Measurements from ENCODE around the gene RPN2.

The RPN2 gene

DNA sequence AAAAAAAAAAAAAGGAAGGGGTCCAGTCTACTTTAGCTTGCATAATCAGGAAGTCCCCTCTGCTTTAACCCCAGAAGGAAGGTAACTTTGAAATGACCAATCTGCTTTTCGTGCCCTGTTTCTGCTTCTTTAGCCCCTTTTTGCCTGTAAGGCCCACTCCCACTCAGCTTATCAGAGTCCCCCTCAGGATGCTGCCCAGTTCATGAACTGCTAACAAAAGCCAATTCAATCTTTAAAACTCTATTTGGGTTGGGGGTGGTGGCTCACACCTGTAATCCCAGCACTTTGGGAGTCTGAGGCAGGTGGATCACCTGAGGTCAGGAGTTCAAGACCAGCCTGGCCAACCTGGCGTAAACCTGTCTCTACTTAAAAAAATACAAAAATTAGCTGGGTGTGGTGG lies 70.2 kb downstream of the RPN2 start:
- TF ChIP-seq, protein P1, sequence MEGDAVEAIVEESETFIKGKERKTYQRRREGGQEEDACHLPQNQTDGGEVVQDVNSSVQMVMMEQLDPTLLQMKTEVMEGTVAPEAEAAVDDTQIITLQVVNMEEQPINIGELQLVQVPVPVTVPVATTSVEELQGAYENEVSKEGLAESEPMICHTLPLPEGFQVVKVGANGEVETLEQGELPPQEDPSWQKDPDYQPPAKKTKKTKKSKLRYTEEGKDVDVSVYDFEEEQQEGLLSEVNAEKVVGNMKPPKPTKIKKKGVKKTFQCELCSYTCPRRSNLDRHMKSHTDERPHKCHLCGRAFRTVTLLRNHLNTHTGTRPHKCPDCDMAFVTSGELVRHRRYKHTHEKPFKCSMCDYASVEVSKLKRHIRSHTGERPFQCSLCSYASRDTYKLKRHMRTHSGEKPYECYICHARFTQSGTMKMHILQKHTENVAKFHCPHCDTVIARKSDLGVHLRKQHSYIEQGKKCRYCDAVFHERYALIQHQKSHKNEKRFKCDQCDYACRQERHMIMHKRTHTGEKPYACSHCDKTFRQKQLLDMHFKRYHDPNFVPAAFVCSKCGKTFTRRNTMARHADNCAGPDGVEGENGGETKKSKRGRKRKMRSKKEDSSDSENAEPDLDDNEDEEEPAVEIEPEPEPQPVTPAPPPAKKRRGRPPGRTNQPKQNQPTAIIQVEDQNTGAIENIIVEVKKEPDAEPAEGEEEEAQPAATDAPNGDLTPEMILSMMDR (IDR thresholded peaks at IDR 0.05; ENCODE audit: borderline replicate concordance, control extremely low read depth, extremely low read depth, insufficient read depth, missing control alignments): no peak

DNA sequence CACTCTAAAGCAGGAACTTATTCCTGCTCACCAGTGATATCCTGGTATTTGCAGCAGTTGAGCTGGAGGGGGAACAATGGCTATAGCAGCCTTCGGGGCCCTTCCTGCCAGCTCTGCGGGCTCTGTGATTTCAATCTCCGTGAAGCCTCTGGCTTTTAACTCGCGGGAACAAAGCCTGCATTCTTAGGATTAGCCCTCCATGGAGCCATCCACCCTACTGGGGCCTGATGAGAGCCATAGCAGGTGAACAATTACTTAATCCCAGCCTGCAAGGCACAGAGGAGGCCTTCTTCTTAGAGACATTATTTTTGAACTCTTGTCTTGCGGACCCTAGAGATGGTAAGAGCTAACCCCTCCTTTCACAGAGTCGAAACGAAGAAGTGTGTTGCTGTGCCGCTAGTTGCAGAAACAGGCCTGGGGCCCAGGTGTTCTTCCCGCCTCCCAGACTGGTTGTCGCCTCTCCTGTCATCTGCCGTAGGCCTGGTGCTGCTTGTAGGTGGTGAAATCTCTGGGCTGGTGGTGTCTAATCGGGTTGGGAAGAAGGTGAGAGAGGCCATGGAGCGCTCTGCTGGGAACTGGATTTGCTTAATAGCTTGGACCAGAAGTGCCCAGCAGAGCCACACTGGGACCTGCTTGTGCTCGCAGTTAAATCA lies 72.8 kb downstream of the RPN2 start:
- TF ChIP-seq, protein P1 (IDR thresholded peaks at IDR 0.05; ENCODE audit: borderline replicate concordance, control extremely low read depth, extremely low read depth, insufficient read depth, missing control alignments): no peak
- in situ Hi-C loops (cut with MboI; ENCODE audit: low sequenced_read_pairs, unreplicated experiment): no loop called here
- no peak for DNase-seq (ENCODE audit: low spot score)

More for the DNA sequence above, 70.2 kb downstream of the RPN2 start:
- in situ Hi-C loops (cut with MboI; ENCODE audit: low sequenced_read_pairs, unreplicated experiment): no loop called here
- no peak for DNase-seq (ENCODE audit: low spot score)

DNA sequence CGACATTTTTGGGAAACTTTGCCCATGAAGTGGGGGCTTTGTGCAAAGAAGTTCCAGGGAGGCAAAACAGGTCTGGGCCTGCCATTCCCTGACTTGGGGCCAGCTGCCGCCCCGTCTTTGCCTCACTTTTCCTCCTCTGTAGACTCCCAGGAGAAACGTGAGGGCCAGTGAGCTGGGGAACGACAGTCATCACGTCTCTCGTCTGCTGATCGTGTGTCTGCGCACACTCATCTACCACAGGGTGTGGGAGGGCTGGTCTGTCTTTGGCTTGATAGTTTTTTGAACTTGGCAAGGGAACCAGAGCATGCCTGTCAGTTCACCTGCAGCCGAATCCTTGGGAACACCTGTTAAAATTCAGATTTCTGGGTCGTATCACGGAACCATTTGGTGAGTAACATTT lies 74.0 kb downstream of the RPN2 start:
- TF ChIP-seq, protein P1 (IDR thresholded peaks at IDR 0.05; ENCODE audit: borderline replicate concordance, control extremely low read depth, extremely low read depth, insufficient read depth, missing control alignments): no peak
- in situ Hi-C loops (cut with MboI; ENCODE audit: low sequenced_read_pairs, unreplicated experiment): no loop called here
- DNase-seq (ENCODE audit: low spot score): no peak

DNA sequence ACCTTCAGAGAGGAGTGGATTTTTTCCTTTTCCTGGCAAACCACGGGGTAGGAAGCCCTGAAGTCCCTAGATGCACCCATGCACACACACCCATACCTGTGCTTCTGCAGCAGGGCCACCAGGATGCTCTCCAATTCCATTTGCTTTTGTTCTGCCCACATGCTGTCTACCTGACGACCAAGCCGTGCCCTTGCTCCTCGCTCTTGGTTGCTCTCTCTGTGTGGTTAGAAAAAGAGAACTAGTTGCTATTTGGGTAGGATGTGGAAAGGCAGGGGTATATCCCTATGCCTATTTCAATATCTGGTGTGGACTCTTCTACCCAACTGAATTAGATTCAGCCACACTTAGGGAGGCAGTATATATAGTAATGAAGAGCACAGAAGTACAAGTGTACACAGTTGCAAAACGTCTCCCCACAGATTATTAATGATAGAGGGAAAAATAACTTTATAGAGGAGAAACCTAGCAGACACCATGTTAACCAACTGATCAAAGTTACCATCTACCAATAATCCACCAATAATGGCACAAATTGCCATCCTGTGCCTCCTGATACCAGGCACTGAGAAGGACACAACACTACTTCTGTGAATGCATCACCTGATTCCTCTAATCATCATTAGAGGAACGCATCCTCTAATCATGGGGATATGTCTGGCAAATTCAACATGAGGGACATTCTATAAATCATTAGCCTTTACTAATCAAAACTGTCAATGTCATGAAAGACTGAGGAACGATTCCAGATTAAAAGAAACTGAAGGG lies 75.2 kb downstream of the RPN2 start:
- in situ Hi-C loops (cut with MboI; ENCODE audit: low sequenced_read_pairs, unreplicated experiment): no loop called here
- TF ChIP-seq, protein P1 (IDR thresholded peaks at IDR 0.05; ENCODE audit: borderline replicate concordance, control extremely low read depth, extremely low read depth, insufficient read depth, missing control alignments): no peak
- no peak for DNase-seq (ENCODE audit: low spot score)

DNA sequence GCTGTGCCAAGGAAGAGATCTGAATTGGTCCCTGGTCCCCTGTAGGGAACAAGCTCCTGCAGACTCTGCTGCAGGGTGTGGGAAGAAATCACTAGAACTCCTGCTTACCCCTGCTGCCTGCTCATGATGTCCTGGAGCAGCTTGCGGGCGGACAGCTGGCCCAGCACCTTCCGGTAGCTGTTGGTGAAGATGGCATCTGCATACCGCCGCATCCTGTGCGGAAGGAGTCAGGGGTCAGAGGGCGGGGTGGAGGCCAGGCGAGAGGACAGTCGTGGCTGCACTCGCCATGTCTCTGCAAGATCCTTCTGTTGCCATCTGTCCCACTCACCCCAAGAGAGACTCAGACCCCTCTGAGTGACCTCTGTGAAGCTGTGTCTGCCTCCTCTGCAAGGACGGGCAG lies 77.2 kb downstream of the RPN2 start:
- DNase-seq (ENCODE audit: low spot score): no peak
- TF ChIP-seq, protein P1 (IDR thresholded peaks at IDR 0.05; ENCODE audit: borderline replicate concordance, control extremely low read depth, extremely low read depth, insufficient read depth, missing control alignments): no peak
- in situ Hi-C loops (cut with MboI; ENCODE audit: low sequenced_read_pairs, unreplicated experiment): no loop called here

DNA sequence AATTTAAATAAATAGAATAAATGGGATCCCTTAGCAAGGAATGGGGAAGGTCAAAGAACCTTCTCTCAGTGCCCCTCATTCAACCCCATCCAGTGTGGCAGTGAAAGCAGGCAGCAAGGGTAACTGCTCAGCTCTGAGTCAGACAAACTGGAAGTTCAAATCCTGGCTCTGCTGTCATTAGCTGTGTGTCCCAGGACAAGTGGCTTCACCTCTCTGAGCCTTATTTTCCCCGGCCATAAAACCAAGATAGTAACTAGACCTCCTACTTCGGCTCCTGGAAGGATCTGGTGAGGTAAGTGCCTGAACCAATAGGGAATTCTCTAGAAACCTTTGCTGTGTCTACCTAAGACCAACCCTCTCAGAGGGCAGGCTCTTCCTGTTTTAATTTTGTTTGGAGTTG lies 78.4 kb downstream of the RPN2 start:
- TF ChIP-seq, protein P1 (IDR thresholded peaks at IDR 0.05; ENCODE audit: borderline replicate concordance, control extremely low read depth, extremely low read depth, insufficient read depth, missing control alignments): no peak
- DNase-seq (ENCODE audit: low spot score): no peak
- in situ Hi-C loops (cut with MboI; ENCODE audit: low sequenced_read_pairs, unreplicated experiment): no loop called here

Measured in GM13976 (cell line).